GM21381 (cell line): ENCODE measurements around the gene GFOD1.

Experiments used
- ATAC-seq: cut with Tn5 transposase; IDR thresholded peaks from one replicate; pipeline ENCODE4 v1.9.1; 2021; ENCODE audit warnings: mild to moderate bottlenecking, moderate library complexity; ENCODE audit not compliant: unreplicated experiment

GFOD1 gene

GRCh38 chr6:13486679-13487121 lies 700 bp downstream of the GFOD1 start:
- peak; percentile 21 for ATAC-seq

DNA sequence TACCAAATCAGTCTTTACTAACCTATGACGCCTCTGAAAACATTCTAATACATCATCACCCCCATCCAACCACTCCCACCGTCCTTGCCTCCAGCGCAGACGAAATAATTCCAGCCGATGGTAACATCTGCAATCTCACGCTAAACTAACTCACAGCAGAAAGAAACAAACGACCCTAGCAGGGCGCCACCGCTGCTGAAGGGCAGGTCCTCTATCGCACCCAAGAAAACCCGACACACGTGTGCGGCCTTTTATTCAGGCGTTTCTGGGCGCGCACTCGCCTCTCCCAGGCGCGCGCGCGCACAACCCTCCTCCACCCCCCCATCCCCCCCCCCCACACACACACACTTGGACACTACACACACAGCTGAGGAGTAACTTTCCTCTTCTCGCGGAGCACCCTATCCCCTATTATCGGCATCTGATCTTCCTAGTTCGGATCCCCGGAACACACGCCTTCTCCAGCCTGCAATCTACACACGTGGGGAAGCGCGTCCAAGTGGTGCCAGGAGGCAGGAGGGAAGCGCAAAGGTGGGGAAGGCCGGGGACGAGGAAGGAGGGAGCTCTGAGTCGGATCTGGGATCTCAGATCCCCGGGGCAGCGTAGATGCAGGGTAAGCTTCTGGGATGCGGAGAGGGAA lies 1.4 kb downstream of the GFOD1 start:
- no peak for ATAC-seq

- ATAC-seq, result no peak
Measured at GRCh38 chr6:13485303-13485702, 2.1 kb downstream of the GFOD1 start.

DNA sequence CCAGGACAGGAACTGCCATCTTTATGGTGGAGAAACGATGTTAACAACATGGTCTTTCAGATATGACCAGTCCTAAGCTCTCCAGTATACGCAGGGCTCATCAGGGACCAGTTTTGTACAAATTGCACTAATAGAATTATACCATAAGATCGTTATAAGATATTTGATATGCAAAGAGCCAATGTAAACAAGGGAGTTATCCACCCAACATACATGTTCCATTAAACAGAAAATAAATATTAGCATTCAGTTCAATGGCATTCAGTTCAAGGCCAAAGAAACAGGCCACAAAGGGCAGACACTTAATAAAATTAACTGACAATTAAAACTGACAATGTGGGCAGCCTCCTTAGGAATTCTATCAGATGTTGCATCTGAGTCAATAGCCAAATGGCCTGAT lies 2.6 kb downstream of the GFOD1 start:
- no peak for ATAC-seq

DNA sequence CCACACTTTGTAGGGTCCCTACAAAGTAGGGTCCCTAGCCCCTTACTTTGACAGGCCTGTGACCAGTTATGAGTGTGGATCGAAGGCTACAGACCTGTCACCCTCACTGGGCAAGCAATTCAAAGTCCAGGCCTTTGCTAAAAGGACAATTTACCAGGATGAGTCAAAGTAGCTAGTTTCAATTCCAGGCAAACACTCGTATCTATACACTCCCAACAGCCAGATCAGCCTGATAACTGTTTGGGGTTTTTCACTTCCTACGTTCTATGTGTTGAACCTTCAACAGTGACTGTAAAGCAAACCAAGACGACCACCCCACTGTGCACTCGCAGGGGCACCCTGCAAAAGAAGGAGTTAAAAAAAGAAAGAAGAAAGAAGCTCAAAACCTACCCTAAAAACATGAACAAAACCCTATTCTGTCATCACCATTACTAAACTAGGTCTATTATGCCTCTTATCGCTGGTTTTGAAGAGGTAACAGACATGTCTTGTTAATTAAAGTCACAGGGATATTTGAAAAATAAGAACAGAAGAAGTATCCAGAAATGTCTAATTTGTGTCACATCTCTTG lies 3.2 kb downstream of the GFOD1 start:
- no peak for ATAC-seq

- no peak for ATAC-seq
Measured at GRCh38 chr6:13480631-13481501, 6.5 kb downstream of the GFOD1 start.

DNA sequence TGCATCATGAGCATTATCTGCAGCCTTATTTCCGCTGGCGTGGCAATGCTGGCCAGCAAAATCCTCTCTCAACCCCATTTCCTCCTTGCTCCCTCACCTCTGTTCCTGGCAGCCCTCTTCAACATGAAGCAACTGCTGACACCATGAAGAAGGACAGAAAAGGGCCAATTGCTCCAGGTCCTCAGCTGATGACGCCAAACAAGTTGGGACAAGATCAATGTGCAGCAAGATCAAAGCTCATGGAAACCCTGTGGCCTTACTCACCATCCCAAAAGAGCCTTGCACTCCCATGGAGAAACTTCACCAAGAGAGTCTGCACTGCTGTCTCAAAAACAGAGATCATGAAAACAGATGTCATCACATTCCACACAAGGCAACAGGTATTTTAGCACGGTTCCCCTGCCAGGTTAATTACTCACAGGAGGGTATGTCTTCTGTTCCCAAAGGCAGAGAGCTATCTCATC lies 7.4 kb downstream of the GFOD1 start:
- ATAC-seq, result no peak

DNA sequence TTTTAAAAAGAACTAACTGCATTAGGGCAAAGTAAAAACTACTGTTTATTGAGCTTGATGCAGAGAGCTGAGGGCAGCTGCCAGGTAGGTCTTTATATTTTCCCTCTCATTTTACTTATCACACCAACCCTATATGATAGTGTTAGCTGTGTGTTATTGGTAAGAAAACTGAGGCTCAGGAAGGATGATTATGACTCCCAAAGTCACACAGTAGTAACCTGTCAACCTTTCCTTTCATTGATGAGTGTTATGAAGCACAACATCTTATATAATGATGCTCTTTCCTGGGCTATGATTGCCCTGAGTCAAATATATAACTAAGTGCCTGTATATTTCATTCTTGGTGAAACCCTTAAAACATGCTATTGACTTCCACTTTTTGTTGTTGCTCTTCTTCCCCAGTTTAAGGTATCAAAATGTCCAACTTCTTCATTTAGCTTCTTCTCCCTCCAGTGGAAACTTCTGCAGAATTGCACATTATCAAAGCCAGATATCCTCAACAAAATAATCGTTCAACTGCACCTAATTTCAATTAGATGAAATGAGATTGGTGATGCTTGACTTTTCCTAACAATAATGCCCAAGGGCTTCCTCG lies 8.1 kb downstream of the GFOD1 start:
- ATAC-seq, result no peak

DNA sequence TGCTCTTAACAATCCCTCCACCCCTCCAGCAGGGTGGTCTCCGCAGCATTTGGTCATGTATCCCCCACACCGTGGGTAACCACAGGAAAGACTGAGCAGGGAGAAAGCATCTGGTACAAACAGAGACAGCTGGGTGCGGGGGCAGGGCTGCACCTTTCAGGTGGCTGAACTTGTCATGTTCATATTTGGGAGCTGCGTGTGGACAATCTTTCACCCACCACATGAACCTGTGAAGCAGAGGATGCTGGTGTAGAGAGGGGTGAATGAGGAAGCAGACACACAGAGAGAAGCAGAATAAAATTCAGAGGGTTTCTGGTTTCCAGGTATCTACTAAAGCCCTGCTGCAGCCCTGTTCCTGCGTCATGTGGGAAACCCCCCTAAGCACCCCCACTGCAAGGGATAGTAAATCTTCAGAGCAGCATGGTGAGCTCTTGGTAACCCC lies 8.9 kb downstream of the GFOD1 start:
- no peak for ATAC-seq

- no peak for ATAC-seq
Measured at GRCh38 chr6:13474787-13475186, 12.6 kb downstream of the GFOD1 start.

GRCh38 chr6:13474360-13474759 lies 13.0 kb downstream of the GFOD1 start:
- ATAC-seq, result no peak

- ATAC-seq, result no peak
Measured at GRCh38 chr6:13473768-13474165, 13.6 kb downstream of the GFOD1 start.

DNA sequence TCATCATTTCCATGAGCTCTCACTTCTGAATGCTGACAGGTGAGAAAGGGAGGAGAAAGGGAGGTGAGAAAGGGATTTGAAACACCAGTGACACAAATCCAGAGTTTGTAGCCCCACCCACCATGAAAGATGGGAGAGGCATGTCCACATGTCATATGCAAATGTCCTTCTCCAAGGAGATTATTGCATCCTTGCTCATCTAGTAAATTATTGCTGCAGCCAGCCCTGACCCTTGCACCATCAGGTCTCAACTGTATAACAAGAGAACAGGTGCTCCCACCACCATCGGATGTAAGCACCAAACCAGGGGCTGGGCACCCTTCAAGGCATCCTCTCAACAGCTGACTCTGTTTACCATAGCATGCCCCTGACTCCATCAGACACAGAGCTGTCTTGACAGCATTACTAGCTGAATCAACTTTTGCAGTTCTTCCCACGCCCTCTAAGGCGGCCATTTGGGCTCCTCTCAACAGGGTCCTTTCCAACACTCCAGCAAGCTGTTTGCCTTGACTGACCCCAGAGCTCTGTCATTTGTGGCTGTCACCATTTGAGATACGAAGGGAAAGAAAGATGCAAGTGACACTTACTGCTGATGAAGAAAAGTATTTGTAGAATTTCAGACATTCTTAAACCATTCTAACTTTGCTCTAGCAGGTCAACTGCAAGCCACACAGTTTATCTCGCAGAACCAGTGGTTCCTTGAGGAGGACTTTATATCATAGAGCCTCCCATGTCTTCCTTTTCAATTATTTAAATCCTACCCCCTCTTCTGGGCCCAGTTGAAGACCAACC lies 14.2 kb downstream of the GFOD1 start:
- ATAC-seq, result no peak

- ATAC-seq, result no peak
Measured at GRCh38 chr6:13472099-13472498, 15.3 kb downstream of the GFOD1 start.

DNA sequence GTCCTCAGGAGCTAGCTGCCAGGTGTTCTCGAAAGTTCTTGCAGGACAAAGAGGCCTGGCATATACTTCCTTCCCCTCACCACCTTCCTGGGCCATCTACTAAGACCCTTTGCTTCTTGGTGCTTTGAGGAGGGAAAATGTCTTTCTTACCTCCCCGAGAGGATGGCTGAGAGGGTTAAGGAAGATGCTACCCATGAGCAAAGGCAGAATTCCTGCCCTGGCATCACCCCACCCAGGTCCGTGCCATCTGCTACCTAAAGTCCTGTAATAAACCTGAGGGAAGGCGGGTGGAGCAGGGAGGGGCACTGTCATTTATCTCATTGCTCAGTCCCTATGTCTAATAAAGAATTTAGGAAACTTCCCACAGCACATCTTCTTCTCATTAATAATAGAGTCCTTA lies 16.2 kb downstream of the GFOD1 start:
- ATAC-seq, result no peak

DNA sequence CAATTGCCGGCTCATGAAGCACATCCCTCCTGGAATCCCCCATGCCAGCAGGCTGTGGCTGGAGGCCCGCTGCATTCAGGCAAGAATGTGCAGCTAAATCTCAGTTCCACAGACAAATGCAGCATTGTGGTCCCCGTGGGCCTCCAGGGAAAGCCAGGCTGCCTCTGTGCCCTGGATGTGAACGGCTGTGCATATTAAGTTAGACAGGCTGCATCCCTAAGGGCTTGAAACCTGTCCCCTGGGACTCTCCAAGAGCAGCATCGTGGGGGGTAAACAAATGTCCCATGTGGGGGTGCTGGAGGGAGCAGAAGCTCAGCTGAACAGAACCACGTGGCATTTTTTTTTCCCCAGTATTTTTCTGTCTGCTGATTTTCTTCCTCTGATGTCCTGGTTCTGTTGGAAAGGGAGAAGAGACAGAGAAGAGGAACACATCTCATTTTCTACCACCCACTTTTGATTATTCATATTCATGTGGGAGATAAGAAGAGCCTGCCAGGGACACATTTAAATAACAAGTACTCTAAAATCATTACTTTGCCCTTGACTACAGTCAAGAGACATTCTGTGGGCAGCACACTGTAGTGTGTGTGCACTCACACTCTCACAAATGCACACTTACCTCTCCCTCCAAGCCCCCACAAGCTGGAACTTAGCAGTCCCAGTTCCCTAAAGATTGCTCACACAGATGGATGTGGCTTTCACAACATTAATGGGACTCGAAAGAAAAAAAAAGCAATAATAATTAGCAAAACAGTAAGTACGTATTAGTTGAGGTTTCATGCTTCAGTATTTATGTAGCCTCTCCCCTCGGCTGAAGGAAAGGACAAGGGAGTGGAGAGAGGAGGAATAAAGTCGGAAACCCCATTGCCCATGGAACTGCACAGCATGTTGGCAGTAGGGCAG lies 16.9 kb downstream of the GFOD1 start:
- ATAC-seq, result no peak

- no peak for ATAC-seq
Measured at GRCh38 chr6:13469693-13470092, 17.7 kb downstream of the GFOD1 start.

DNA sequence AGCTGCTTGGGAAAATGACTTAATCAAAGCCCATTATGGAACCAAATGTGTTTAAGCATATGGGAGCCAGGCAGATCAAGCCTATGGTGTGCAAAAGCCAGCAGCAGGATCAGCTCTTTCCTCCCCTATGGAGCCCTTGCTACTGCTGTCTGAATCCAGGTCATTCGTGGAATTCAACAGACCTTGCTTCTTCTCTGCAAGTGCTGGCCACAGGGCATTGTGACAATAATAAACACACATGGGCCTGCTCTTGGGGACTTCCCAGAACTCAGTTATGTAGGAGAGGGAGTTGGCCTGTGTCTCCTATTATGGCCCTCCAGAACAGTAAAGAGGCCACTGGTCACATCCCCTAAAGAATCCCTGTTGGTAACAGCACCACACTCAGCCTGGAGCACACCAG lies 18.6 kb downstream of the GFOD1 start:
- no peak for ATAC-seq

GRCh38 chr6:13467216-13467600 lies 20.2 kb downstream of the GFOD1 start:
- no peak for ATAC-seq
